Fibroblast of lung (primary cell): ENCODE data around the gene P2RY4. TPM values are rescaled to one million over a fixed set of nuclear protein-coding genes. Genes with fewer than 3 reads are reported as not detected.

Source experiments
- DNase-seq, 2 donors: peaks; one replicate each; pipeline versions ENCODE4 v3.0.0 to v3.0.0-alpha.2; 2010; ENCODE audit warnings: low read depth in 2 of 2
- H2AFZ ChIP-seq: 2 replicates; pipeline ENCODE4 v1.5.1; 2012; ENCODE audit warnings: low read length, control low read depth, inconsistent platforms
- H3K27ac ChIP-seq: 2 replicates; pipeline ENCODE4 v1.5.1; 2011; ENCODE audit warnings: low read length, control low read depth; ENCODE audit not compliant: insufficient read depth
- H3K27me3 ChIP-seq: 2 replicates; pipeline ENCODE4 v1.5.1; 2011; ENCODE audit warnings: mild to moderate bottlenecking, low read length; ENCODE audit not compliant: control insufficient read depth, insufficient read depth
- H3K36me3 ChIP-seq: 2 replicates; pipeline ENCODE4 v1.5.1; 2011; ENCODE audit warnings: low read length; ENCODE audit not compliant: control insufficient read depth, insufficient read depth
- H3K4me1 ChIP-seq: 2 replicates; pipeline ENCODE4 v1.5.1; 2011; ENCODE audit warnings: low read length; ENCODE audit not compliant: control insufficient read depth, insufficient read depth; ENCODE audit errors: extremely low read depth
- H3K4me2 ChIP-seq: 2 replicates; pipeline ENCODE4 v1.5.1; 2011; ENCODE audit warnings: low read length, control low read depth; ENCODE audit not compliant: insufficient read depth; ENCODE audit errors: extremely low read depth
- H3K4me3 ChIP-seq, 4 experiments: fragments of 200-600 bp in 1 of 4; sonication (generic) in 1 of 4; replicated peaks in 1 of 4; 2 replicates each; pipeline ENCODE4 v1.5.1; 2011 to 2016; ENCODE audit warnings: low read length in 4 of 4, low read depth in 3 of 4, mild to moderate bottlenecking in 3 of 4, control low read depth in 2 of 4, inconsistent platforms in 1 of 4, mixed read lengths in 1 of 4; ENCODE audit not compliant: insufficient read depth in 1 of 4; ENCODE audit errors: control extremely low read depth in 1 of 4
- H3K79me2 ChIP-seq: 2 replicates; pipeline ENCODE4 v1.5.1; 2012; ENCODE audit warnings: mild to moderate bottlenecking, low read length, inconsistent platforms; ENCODE audit not compliant: control insufficient read depth, insufficient read depth
- H3K9ac ChIP-seq: 2 replicates; pipeline ENCODE4 v1.5.1; 2011; ENCODE audit warnings: mild to moderate bottlenecking, low read length, control low read depth; ENCODE audit not compliant: insufficient read depth
- H3K9me3 ChIP-seq: 2 replicates; pipeline ENCODE4 v1.5.1; 2012; ENCODE audit warnings: low read depth, low read length; ENCODE audit not compliant: control insufficient read depth, insufficient read depth
- H4K20me1 ChIP-seq: 2 replicates; pipeline ENCODE4 v1.5.1; 2011; ENCODE audit warnings: low read length; ENCODE audit not compliant: control insufficient read depth, insufficient read depth; ENCODE audit errors: extremely low read depth
- CTCF ChIP-seq, 2 donors: IDR thresholded peaks in 1 of 2; conservative IDR thresholded peaks in 1 of 2; 1 replicate in 1 of 2; 2 replicates in 1 of 2; pipeline ENCODE4 v1.5.1; 2011 to 2012; ENCODE audit warnings: low read length in 2 of 2, control low read depth in 1 of 2, inconsistent platforms in 1 of 2, low read depth in 1 of 2, mild to moderate bottlenecking in 1 of 2
- EZH2 ChIP-seq: IDR thresholded peaks from 2 replicates; pipeline ENCODE4 v1.5.1; 2012; ENCODE audit warnings: low read length, control low read depth, mild to moderate bottlenecking; ENCODE audit errors: missing control alignments
- polyA plus RNA-seq, 2 donors: library from polyadenylated mRNA; depleted of rRNA in 1 of 2; stranded (reverse) in 1 of 2; unstranded in 1 of 2; fragments of >200 nt; gene quantifications; 2 replicates each; pipeline ENCODE4 v1.2.1, GENCODE V29; 2011 to 2012; ENCODE audit warnings: missing spikeins in 1 of 2
- total RNA-seq: library from RNA; depleted of rRNA; stranded (reverse); fragments of >200 nt; gene quantifications from 2 replicates; pipeline ENCODE4 v1.2.1, GENCODE V29; 2014

P2RY4 gene
- total and polyA plus RNA-seq, 2 donors (not counting 1 experiment from before 2014, with no cell fraction given), result under 0.01 to 0.05 TPM

- no peak overlapping the region for H3K4me3 ChIP-seq
Measured at GRCh38 chrX:70240751-70241150, 19.3 kb downstream of the P2RY4 start.

GRCh38 chrX:70234355-70234754 lies 25.6 kb downstream of the P2RY4 start, which contains the start of gene AWAT1:
TSS of gene AWAT1 (plus strand) at chrX:70234655. CDS start at chrX:70234696, 41 bp downstream.
- H3K27ac ChIP-seq, result no peak within 1 kb of the TSS
- no peak within 1 kb of the TSS for H3K4me2 ChIP-seq
- H3K79me2 ChIP-seq, result no peaks in the 10 kb centered on the region
- no peaks in the 10 kb centered on the region for H3K27me3 ChIP-seq
- H3K9ac ChIP-seq, result no peak within 1 kb of the TSS
- no peaks in the 10 kb centered on the region for H3K36me3 ChIP-seq
- no peaks in the 10 kb centered on the region for H4K20me1 ChIP-seq
- H2AFZ ChIP-seq, result no peak within 1 kb of the TSS
- no peak for DNase-seq
- H3K4me3 ChIP-seq, result no peak within 1 kb of the TSS
- no peaks in the 10 kb centered on the region for H3K4me1 ChIP-seq
- TF ChIP-seq EZH2 (no peak), CTCF (conservative IDR thresholded peaks at IDR 0.05 in 1 of 2, IDR thresholded peaks at IDR 0.05 in 1 of 2; ENCODE audit: low read depth in 1 of 2, low read length in 2 of 2) (no peak)
- no peaks in the 10 kb centered on the region for H3K9me3 ChIP-seq

More at GRCh38 chrX:70240751-70241150, 19.3 kb downstream of the P2RY4 start:
- TF ChIP-seq CTCF (conservative IDR thresholded peaks at IDR 0.05 in 1 of 2, IDR thresholded peaks at IDR 0.05 in 1 of 2; ENCODE audit: low read depth in 1 of 2, low read length in 2 of 2) (no peak), EZH2 (no peak)
- no peaks in the 10 kb centered on the region for H4K20me1 ChIP-seq
- H3K36me3 ChIP-seq, result no peaks in the 10 kb centered on the region
- H3K27ac ChIP-seq, result no peak overlapping the region
- no peak overlapping the region for H3K9ac ChIP-seq
- no peaks in the 10 kb centered on the region for H3K27me3 ChIP-seq
- no peaks in the 10 kb centered on the region for H3K4me1 ChIP-seq
- no peak overlapping the region for H2AFZ ChIP-seq
- DNase-seq, result no peak
- no peak overlapping the region for H3K4me2 ChIP-seq
- H3K79me2 ChIP-seq, result no peaks in the 10 kb centered on the region
- no peaks in the 10 kb centered on the region for H3K9me3 ChIP-seq

GRCh38 chrX:70231666-70232065 lies 28.3 kb downstream of the P2RY4 start:
- Histone ChIP-seq H3K9ac (no peak overlapping the region), H3K9me3 (no peaks in the 10 kb centered on the region), H3K27me3 (no peaks in the 10 kb centered on the region), H3K4me3 (no peak overlapping the region), H3K27ac (no peak overlapping the region), H3K36me3 (no peaks in the 10 kb centered on the region), H4K20me1 (no peaks in the 10 kb centered on the region), H3K4me1 (no peaks in the 10 kb centered on the region), H3K4me2 (no peak overlapping the region), H2AFZ (no peak overlapping the region), H3K79me2 (no peaks in the 10 kb centered on the region)
- TF ChIP-seq EZH2 (no peak), CTCF (conservative IDR thresholded peaks at IDR 0.05 in 1 of 2, IDR thresholded peaks at IDR 0.05 in 1 of 2; ENCODE audit: low read depth in 1 of 2, low read length in 2 of 2) (no peak)
- DNase-seq, result no peak
